Pancreas (tissue), 10 donors: ENCODE data around the gene PAPSS2. TPM values are rescaled to one million over a fixed set of nuclear protein-coding genes. Genes with fewer than 3 reads are reported as not detected.

Experiments
- ATAC-seq, 4 donors: fragments of 200-7000 bp; cut with Tn5 transposase; one replicate each; pipeline versions ENCODE4 v1.8.0 to v1.9.1; 2020; ENCODE audit warnings: mild to moderate bottlenecking in 4 of 4, moderate library complexity in 4 of 4
- DNase-seq, 6 donors: peaks; one replicate each; pipeline ENCODE4 v3.0.0-alpha.2; 2020
- FAIRE-seq: peaks from 2 replicates; lab custom pipeline; 2012; peaks lifted over from hg19 to GRCh38; lab: Jason Lieb, UNC
- H3K27ac ChIP-seq, 4 donors: fragments of 200-600 bp; sonication (generic); 1 replicate in 3 of 4; 2 replicates in 1 of 4; pipeline versions ENCODE4 v1.5.0 to v1.8.0; 2020
- H3K27me3 ChIP-seq, 4 donors: fragments of 200-600 bp; one replicate each; pipeline ENCODE4 v1.8.0; 2021
- H3K36me3 ChIP-seq, 3 donors: fragments of 200-600 bp; sonication (generic) in 1 of 3; one replicate each; pipeline versions ENCODE4 v1.5.0 to v1.8.0; 2020 to 2021
- H3K4me1 ChIP-seq, 3 donors: fragments of 200-600 bp; one replicate each; pipeline ENCODE4 v1.8.0; 2021
- H3K4me3 ChIP-seq, 4 donors: fragments of 200-600 bp; sonication (generic) in 2 of 4; one replicate each; pipeline versions ENCODE4 v1.5.0 to v1.8.0; 2020 to 2021
- H3K9me3 ChIP-seq, 4 donors: fragments of 200-600 bp; one replicate each; pipeline ENCODE4 v1.8.0; 2021
- WGBS, 2 donors: extraction: QIAGEN DNeasy Blood & Tissue Kit; methylation state at CpG; one replicate each; pipeline ENCODE4 v1.1.7; 2013; 5-methylcytosine and 5-hydroxymethylcytosine counted together
- intact Hi-C, 3 donors: fragments of 100-400 bp; cut with DNase I; formaldehyde crosslinking; loops; one replicate each; pipeline versions ENCODE4 v1.11.1 to v1.14.2; 2022
- polyA plus RNA-seq, 2 donors: library from polyadenylated mRNA; stranded (reverse); fragments of 200-250 nt; gene quantifications; one replicate each; pipeline ENCODE4 v1.2.3, GENCODE V29; 2013
- total RNA-seq, 6 donors: library from RNA; stranded (reverse); fragmentation: NEBNext Ultra II Directional in 4 of 6; extraction: Animal tissue kit (Norgen Biotek cat#: 25700) in 4 of 6; gene quantifications; one replicate each; pipeline versions ENCODE4 v1.2.1 to v1.2.4, GENCODE V29; 2021 to 2023
- TF ChIP-seq, protein P1 (sequence below), 4 donors: fragments of 200-600 bp; sonication (generic) in 3 of 4; IDR thresholded peaks; one replicate each; pipeline versions ENCODE4 v1.5.0 to v1.8.0; 2021; ENCODE audit warnings: antibody characterized with exemption in 4 of 4
- donor health status: healthy with polysubstance abuse.
- donor health status: DM: no; HTN: no; CAD: no; lungs with moderate emphysema.
- donor health status: DM: no; HTN: no; CAD: no.
- donor health status: control.
- donor health status: control.
- donor health status: Bipolar disorder and iron deficiency.
- donor health status: DM: yes; HTN: yes; CAD: no.
- donor health status: DM: no; HTN: no; CAD: no.
- donor health status: DM: no; HTN: no; CAD: no.
- donor health status: DM: yes; HTN: yes; CAD: no.

The PAPSS2 gene
- total and polyA plus RNA-seq, 8 donors, result 10.0 to 54.7 (median 39.9) TPM

DNA sequence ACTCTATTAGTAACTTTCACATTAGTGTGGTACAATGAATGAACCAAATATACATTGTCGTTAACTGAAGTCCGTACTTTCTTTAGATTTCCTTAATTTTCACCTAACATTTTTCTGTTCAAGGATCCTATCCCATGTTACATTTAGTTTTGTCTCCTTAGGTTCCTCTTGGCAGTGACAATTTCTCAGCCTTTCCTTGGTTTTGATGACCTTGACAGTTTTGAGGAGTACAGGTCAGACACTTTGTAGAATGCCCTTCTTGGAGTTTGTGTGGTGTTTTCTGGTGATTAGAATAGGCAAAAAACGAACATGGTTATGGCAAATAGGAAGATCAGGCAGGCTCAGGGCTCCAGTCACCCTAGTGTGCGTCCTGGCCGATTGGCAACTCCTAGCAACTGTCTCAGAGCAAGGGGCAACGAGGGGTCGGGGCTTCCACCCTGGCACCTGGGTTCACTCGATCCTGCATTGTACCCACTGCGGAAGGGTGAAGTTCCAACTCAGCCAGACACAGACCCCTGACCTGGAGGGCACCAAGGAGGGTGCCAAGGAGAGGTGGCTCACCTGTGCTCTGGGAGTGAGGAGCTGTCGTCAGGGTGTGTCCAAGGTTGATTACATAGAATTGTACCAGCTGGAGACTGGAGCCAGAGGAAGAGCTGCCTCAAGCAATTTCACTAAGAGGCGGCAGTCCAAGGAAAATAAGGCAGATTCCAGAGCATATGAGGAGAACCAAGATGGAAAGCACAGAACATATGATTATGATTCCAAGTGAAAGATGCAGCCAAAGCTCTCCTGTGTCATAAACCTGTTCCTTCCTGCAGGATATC lies 37.5 kb downstream of the PAPSS2 start:
- peaks cover 4 to 14% (median 7%) of the 10 kb centered on the region in 3 donors for H3K4me1 ChIP-seq
- H3K27me3 ChIP-seq, result no peaks in the 10 kb centered on the region
- FAIRE-seq (no peak), DNase-seq (no peak), ATAC-seq (no peak)
- intact Hi-C loops, result no loop called here
- 82 to 85% methylated on average over 11 of the region's 11 CpGs for WGBS, 2 donors
- H3K9me3 ChIP-seq, result no peaks in the 10 kb centered on the region
- no peaks in the 10 kb centered on the region for H3K36me3 ChIP-seq
- TF ChIP-seq, protein P1, sequence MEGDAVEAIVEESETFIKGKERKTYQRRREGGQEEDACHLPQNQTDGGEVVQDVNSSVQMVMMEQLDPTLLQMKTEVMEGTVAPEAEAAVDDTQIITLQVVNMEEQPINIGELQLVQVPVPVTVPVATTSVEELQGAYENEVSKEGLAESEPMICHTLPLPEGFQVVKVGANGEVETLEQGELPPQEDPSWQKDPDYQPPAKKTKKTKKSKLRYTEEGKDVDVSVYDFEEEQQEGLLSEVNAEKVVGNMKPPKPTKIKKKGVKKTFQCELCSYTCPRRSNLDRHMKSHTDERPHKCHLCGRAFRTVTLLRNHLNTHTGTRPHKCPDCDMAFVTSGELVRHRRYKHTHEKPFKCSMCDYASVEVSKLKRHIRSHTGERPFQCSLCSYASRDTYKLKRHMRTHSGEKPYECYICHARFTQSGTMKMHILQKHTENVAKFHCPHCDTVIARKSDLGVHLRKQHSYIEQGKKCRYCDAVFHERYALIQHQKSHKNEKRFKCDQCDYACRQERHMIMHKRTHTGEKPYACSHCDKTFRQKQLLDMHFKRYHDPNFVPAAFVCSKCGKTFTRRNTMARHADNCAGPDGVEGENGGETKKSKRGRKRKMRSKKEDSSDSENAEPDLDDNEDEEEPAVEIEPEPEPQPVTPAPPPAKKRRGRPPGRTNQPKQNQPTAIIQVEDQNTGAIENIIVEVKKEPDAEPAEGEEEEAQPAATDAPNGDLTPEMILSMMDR (IDR thresholded peaks at IDR 0.05), result no peak
- H3K27ac ChIP-seq, result no peak overlapping the region
- H3K4me3 ChIP-seq, result no peak overlapping the region

DNA sequence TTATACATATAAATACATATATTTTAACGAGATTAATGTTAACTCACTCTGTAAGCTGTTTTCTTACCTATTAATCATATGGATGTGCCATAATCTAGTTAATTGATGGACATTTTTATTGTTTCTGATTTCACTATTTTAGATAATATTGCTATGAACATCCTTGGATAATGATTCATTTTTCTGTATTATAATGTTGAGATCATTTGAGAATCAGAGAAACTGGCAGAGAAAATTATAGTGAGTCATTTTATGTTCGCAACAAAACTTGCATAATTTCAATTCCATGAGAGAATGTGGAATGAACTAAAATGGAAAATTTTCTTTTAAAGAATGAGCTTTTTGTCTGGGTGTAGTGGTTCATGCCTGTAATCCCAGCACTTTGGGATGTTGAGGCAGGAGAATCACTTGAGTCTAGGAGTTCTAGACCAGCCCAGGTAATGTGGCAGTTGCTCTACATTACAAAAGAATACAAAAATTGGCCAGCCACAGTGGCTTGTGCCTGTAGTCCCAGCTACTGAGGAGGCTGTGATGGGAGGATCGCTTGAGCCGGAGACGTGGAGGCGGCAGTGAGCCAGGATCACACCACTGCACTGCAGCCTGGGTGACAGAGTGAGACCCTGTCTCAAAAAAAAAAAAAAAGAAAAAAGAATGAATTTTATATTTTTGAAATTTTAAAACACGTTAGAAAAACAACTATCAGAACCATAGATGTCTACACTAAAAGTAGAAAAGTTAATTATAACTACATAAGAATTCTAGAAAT lies 40.5 kb downstream of the PAPSS2 start:
- TF ChIP-seq, protein P1 (IDR thresholded peaks at IDR 0.05), result no peak
- no peak for ATAC-seq

DNA sequence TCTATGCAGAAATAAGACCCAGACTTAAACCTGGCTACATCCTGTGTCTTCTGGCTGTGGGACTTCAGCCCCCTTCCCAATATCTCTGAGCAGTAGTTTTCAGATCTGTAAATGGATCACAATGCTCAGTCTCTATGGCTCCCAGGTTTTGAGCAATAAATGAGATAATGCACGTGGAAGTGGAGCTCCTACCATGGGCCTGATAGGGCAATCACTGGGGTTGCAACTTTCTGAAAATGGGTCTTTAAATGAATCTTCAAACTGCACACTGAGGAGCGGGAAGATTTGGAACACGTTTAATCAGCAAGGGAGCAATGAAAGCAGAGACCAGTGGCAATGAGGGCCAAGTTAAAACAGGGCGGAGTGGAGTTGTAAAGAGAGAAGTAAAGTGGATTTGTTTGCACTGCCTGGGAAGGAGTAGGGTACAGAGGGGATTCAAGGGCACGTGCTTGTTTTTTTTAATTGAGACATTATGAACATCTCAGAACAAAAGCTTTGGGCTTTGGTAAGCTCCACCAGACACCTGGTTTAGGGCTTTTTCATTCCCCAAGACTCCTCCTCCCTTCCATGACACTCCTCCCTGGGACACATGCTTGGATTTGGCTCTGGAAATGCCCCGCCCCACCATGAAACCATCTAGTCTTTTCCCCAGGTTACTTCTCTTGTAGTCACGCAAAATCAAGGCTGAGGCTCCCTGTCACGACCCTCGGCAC lies 42.7 kb downstream of the PAPSS2 start:
- intact Hi-C loops, result no loop called here
- Histone ChIP-seq H3K9me3 (no peaks in the 10 kb centered on the region), H3K36me3 (no peaks in the 10 kb centered on the region), H3K27me3 (no peaks in the 10 kb centered on the region), H3K4me3 (no peak overlapping the region), H3K4me1 (peaks cover 5 to 16% (median 9%) of the 10 kb centered on the region in 3 donors), H3K27ac (no peak overlapping the region)
- TF ChIP-seq, protein P1 (IDR thresholded peaks at IDR 0.05), result no peak
- FAIRE-seq, result no peak
- no peak for DNase-seq
- peak in 1 of 4 donors; percentile 5 for ATAC-seq
- 81 to 82% methylated on average over 9 of the region's 9 CpGs for WGBS, 2 donors

More for the DNA sequence above, 40.5 kb downstream of the PAPSS2 start:
- Histone ChIP-seq H3K27ac (no peak overlapping the region), H3K4me1 (peaks cover 5 to 16% (median 9%) of the 10 kb centered on the region in 3 donors), H3K36me3 (no peaks in the 10 kb centered on the region), H3K9me3 (no peaks in the 10 kb centered on the region), H3K4me3 (no peak overlapping the region), H3K27me3 (no peaks in the 10 kb centered on the region)
- FAIRE-seq (peak; percentile 76), DNase-seq (no peak)
- 90 to 93% methylated on average over 7 of the region's 7 CpGs for WGBS, 2 donors
- intact Hi-C loops, result no loop called here

DNA sequence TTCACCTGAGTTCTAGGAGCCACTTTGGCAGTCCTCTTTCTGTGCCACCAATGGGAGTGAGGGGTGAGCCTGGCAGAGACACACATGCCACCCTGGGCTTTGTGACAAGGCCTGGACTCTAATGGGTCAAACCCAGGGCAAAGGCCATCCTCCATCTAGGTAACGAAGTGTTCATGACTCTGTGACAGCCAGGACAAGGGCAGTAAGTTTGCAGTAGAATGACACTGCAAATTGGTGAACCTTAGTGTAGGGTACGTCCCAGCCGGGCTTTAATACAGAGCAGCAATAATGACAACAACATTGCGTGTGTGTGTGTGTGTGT lies 43.3 kb downstream of the PAPSS2 start:
- WGBS, 2 donors, result 89 to 95% methylated on average over 4 of the region's 4 CpGs
- Histone ChIP-seq H3K27me3 (no peaks in the 10 kb centered on the region), H3K36me3 (no peaks in the 10 kb centered on the region), H3K27ac (no peak overlapping the region), H3K4me1 (peaks cover 5 to 16% (median 9%) of the 10 kb centered on the region in 3 donors), H3K9me3 (no peaks in the 10 kb centered on the region), H3K4me3 (no peak overlapping the region)
- TF ChIP-seq, protein P1 (IDR thresholded peaks at IDR 0.05), result no peak
- no peak for DNase-seq
- intact Hi-C loops, result no loop called here
- peak in 1 of 4 donors; percentile 7 for ATAC-seq
- no peak for FAIRE-seq
